Measurements from ENCODE around the gene FAM174C.
"Not testable (repeated sequence)": the region's sequence is repeated elsewhere in the genome, so short reads cannot be mapped to it uniquely, and the experiment has no call there.

The FAM174C gene

DNA sequence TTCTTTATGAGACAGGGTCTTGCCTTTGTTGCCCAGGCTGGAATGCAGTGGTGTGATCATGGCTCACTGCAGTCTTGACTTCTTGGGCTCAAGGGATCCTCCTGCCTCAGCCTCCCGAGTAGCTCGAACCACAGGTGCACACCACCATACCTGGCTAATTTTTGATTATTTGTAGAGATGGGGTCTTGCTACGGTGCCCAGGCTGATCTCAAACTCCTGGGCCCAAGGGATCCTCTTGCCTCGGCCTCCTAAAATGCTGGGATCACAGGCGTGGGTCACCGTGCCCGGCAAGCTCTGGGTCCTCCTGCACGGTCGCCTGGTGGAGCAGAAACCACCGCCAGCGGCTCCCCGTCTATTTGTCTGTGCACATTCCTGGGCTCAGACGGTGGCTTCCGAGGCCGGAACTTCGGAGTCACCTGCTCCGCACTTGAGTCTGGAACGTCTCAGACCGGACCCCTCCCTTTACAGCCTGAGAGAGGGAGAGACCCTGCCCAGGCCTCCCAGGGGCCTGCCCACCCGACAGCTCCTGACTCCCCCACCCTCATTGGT is 32.5 kb downstream of the FAM174C start:
- DNase-seq = no peak

- DNase-seq = no peak
These were observed 33.4 kb downstream of the FAM174C start for GRCh38 chr19:1308718-1309117.

- no peak for DNase-seq
These were observed 34.9 kb downstream of the FAM174C start for GRCh38 chr19:1309977-1310852.

- DNase-seq = no peak
These were observed 35.5 kb downstream of the FAM174C start for GRCh38 chr19:1310853-1311180.

DNA sequence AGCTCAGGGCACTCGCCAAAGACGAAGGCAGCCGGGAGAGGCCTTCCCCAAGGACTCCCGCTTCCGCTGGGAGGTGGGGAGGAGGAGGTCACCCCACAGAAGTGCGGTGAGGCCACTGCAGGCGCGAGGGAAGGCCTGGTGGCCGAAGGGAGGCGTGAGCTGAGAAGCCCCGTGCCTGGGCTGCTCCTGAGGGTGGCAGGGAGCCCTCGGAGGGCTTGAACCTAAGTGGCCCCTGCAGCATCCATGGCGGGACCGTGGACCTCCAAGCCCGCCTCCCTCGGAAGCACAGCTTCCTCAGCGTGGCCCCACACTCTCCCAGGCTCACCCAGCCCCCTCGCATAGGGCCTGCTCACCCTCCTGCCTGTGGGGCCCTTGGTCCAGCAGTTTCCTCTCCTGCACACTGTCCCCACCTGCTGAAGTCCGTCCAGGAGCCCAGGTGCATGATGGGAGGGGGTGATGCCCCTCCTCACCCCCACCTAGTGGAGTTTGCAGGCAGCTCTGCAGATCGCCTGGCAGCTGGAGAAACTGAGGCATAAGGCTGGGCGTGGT is 36.3 kb downstream of the FAM174C start:
- no peak for DNase-seq

- DNase-seq = no peak
These were observed 37.7 kb downstream of the FAM174C start for GRCh38 chr19:1312767-1313694.

DNA sequence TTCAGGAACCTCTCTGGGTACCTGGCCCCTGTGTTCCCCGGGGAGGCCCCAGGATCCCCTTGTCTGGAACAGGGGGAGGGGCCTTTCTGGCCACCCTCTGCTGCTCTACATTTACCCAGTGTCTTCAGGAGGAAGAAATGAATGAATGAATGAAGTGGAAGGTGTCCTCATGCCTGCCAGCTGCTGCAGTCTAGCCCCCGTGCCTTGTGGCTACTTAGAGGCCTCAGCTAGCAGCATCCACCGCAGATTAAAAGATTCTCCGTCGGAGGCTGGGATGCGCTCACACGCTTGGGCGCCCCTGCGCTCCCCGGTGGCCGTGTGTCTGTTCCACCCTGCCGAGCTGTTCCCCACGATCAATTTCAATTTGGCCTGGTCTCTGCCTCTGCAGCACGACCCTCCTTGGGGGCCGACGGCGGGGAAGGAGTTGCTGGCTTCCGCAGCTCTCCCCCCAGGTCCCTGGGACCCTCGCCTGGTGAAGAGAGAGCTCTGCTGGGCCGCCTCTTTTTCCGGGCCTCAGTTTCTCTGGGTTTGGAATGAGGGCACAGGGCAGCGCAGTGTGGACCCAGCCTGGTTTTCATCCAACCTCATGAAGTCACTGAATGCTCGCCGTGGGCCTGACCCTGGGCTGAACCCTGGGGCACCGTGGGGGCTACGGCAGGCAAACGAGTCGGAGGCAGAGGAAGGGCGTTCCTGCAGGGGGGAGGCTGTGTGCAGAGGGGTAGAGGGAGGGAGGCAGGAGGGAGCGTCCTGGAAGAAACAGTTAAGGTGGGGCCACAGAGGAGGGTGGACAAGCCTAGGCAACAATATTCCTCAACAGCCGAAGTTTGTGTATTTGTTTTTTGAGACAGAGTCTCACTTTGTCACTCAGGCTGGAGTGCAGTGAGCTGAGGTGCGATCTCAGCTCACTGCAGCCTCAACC is 38.6 kb downstream of the FAM174C start:
- no peak for DNase-seq

DNA sequence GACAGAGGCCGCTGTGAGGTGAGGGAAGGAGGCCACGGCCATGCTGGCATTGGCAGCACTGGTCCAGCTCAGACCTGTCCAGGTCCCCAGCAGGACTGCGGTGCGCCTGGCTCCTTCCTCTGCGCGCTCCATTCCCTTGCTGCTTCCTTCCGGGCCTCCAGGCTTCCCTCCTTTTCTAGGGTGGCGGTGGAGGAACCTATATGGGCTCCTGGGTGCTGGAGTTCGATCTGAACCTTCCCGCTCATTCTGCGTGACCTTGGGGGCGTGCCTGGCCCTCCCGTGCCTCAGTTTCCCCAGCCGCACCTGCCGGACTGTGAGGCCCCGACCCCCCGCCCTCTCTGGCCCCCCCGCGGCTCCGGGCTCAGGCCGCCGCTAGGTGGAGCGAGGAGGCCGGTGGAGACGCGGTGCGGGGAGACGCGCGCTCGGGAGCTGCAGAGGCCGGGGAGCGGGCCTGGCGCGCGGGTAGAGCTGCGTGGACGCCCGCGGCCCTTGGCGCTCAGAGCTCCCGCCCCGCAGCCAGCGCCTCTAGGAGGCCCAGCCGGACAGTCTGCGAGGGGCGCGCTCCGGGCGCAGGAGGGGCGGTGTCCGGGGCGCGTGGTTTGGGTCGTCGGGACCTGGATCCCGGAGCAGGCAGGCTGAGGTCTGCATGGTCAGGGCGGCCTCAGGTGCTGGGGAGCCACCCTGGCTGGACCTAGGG is 40.3 kb downstream of the FAM174C start:
- DNase-seq = no peak

- DNase-seq = no peak
These were observed 41.1 kb downstream of the FAM174C start for GRCh38 chr19:1316466-1316865.

- no peak for DNase-seq
These were observed 42.1 kb downstream of the FAM174C start for GRCh38 chr19:1317274-1318003.

GRCh38 chr19:1318678-1319471 is 43.5 kb downstream of the FAM174C start:
- DNase-seq = no peak

GRCh38 chr19:1320282-1320650 is 44.9 kb downstream of the FAM174C start:
- DNase-seq = not testable (repeated sequence)

- DNase-seq = no peak
These were observed 46.2 kb downstream of the FAM174C start for GRCh38 chr19:1321539-1321938.

DNA sequence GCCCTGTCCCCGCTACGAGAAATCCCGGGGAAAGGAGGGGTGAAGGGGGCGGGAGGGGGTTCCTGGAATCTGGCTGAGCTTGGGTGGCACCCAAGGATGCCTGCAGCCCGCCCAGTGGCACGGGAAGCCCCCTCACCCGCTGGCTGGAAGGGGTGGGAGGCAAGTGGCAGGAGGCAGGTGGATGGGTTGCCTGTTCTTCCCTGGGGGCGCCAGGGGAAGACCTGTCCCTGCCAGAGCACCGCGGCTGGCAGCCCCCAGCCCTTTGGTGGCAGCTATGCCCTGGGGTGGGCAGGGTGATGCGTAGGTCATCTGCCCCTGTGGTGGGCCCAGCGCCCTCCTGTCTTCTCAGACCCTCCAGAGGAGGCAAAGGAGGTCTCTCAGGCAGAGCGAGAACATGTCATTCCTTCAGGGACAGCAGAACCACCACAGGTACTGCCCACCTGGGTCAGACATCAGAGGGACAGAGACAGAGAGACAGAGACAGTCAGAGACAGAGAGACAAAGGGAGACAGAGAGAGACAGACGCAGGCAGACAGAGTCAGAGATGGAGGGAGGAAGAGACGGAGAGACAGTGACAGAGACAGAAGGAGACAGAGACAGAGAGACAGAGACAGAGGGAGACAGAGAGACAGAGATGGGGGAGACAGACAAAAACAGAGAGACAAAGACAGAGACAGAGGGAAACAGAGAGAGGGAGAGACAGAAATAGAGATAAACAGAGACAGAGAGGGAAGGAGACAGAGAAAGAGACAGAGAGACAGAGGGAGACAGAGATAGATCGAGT is 47.1 kb downstream of the FAM174C start:
- DNase-seq = no peak

GRCh38 chr19:1324249-1324805 is 49.0 kb downstream of the FAM174C start:
- no peak for DNase-seq

GRCh38 chr19:1324806-1325567 is 49.7 kb downstream of the FAM174C start:
- no peak for DNase-seq

- DNase-seq = no peak
These were observed 50.4 kb downstream of the FAM174C start for GRCh38 chr19:1325568-1326294.
